CD14-positive monocyte (primary cell): Measurements from ENCODE around the gene ERC1. TPM values are rescaled to one million over a fixed set of nuclear protein-coding genes. Genes with fewer than 3 reads are reported as not detected.
A peak's percentile ranks its signal among the peaks of the same experiment; 100 is the strongest.
"Not testable (repeated sequence)": the region's sequence is repeated elsewhere in the genome, so short reads cannot be mapped to it uniquely, and the experiment has no call there.

ENCODE experiments used
- DNase-seq, 3 donors: peaks; one replicate each; pipeline ENCODE4 v3.0.0-alpha.2; 2011 to 2022
- H2AFZ ChIP-seq: 2 replicates; pipeline ENCODE4 v1.6.0; 2012; ENCODE audit warnings: mild to moderate bottlenecking, low read depth, low read length, inconsistent platforms; ENCODE audit not compliant: insufficient read depth, poor library complexity, severe bottlenecking
- H3K27ac ChIP-seq, 2 donors: 1 replicate in 1 of 2; 2 replicates in 1 of 2; pipeline ENCODE4 v1.5.1; 2012 to 2013; ENCODE audit warnings: low read length in 2 of 2, control low read depth in 1 of 2, inconsistent platforms in 1 of 2, low read depth in 1 of 2, mild to moderate bottlenecking in 1 of 2
- H3K27me3 ChIP-seq, 2 donors: one replicate each; pipeline versions ENCODE4 v1.6.0 to v1.6.1; 2011 to 2013; ENCODE audit warnings: low read length in 2 of 2; ENCODE audit not compliant: control insufficient read depth in 2 of 2, insufficient read depth in 2 of 2
- H3K36me3 ChIP-seq, 2 donors: replicated peaks in 1 of 2; 1 replicate in 1 of 2; 2 replicates in 1 of 2; pipeline versions ENCODE4 v1.5.1 to v1.6.1; 2012 to 2013; ENCODE audit warnings: low read length in 2 of 2, control low read depth in 1 of 2, inconsistent platforms in 1 of 2, mild to moderate bottlenecking in 1 of 2; ENCODE audit not compliant: insufficient read depth in 2 of 2, control insufficient read depth in 1 of 2
- H3K4me1 ChIP-seq, 2 donors: 1 replicate in 1 of 2; 2 replicates in 1 of 2; pipeline versions ENCODE4 v1.5.1 to v1.6.1; 2012 to 2013; ENCODE audit warnings: low read length in 2 of 2, control low read depth in 1 of 2, inconsistent platforms in 1 of 2, mild to moderate bottlenecking in 1 of 2, moderate library complexity in 1 of 2; ENCODE audit not compliant: insufficient read depth in 2 of 2, control insufficient read depth in 1 of 2
- H3K4me2 ChIP-seq: replicated peaks from 2 replicates; pipeline ENCODE3; 2012; ENCODE audit warnings: low read length, moderate library complexity, mild to moderate bottlenecking; ENCODE audit not compliant: poor library complexity, severe bottlenecking; ENCODE audit errors: extremely low read depth
- H3K4me3 ChIP-seq, 3 experiments: fragments of 200-600 bp in 1 of 3; sonication (generic) in 1 of 3; replicated peaks in 1 of 3; 1 replicate in 2 of 3; 2 replicates in 1 of 3; pipeline ENCODE4 v1.5.1; 2011 to 2013; ENCODE audit warnings: low read length in 3 of 3, mild to moderate bottlenecking in 3 of 3, control low read depth in 2 of 3, low read depth in 2 of 3, inconsistent platforms in 1 of 3, moderate library complexity in 1 of 3
- H3K79me2 ChIP-seq: 2 replicates; pipeline ENCODE4 v1.6.0; 2012; ENCODE audit warnings: mild to moderate bottlenecking, control low read depth, inconsistent platforms, low read length, moderate library complexity; ENCODE audit not compliant: insufficient read depth
- H3K9ac ChIP-seq: 2 replicates; pipeline ENCODE4 v1.6.0; 2017; ENCODE audit warnings: low read length, mild to moderate bottlenecking; ENCODE audit not compliant: insufficient read depth, poor library complexity, severe bottlenecking
- H3K9me3 ChIP-seq, 2 donors: replicated peaks in 1 of 2; 1 replicate in 1 of 2; 2 replicates in 1 of 2; pipeline versions ENCODE4 v1.5.1 to v1.6.1; 2012 to 2013; ENCODE audit warnings: low read length in 2 of 2, control low read depth in 1 of 2; ENCODE audit not compliant: control insufficient read depth in 1 of 2, insufficient read depth in 1 of 2
- H4K20me1 ChIP-seq: 2 replicates; pipeline ENCODE4 v1.6.0; 2012; ENCODE audit warnings: mild to moderate bottlenecking, low read length, control low read depth, moderate library complexity; ENCODE audit not compliant: insufficient read depth
- H3K27ac Mint-ChIP-seq, 7 donors: one replicate each; pipeline ENCODE4 v1.8.0; 2020; ENCODE audit warnings: mild to moderate bottlenecking in 7 of 7, mixed read lengths in 7 of 7, moderate library complexity in 6 of 7, inconsistent platforms in 2 of 7
- H3K27me3 Mint-ChIP-seq, 3 donors: one replicate each; pipeline ENCODE4 v1.8.0; 2021 to 2022; ENCODE audit warnings: low read depth in 3 of 3, mild to moderate bottlenecking in 3 of 3, mixed read lengths in 3 of 3, moderate library complexity in 3 of 3, inconsistent platforms in 1 of 3
- H3K36me3 Mint-ChIP-seq, 2 donors: one replicate each; pipeline ENCODE4 v1.8.0; 2020; ENCODE audit warnings: mixed read lengths in 2 of 2, inconsistent platforms in 1 of 2, mild to moderate bottlenecking in 1 of 2
- H3K4me1 Mint-ChIP-seq: one replicate; pipeline ENCODE4 v1.8.0; 2020; ENCODE audit warnings: mild to moderate bottlenecking, mixed read lengths
- H3K4me3 Mint-ChIP-seq, 2 donors: one replicate each; pipeline ENCODE4 v1.8.0; 2020; ENCODE audit warnings: mild to moderate bottlenecking in 2 of 2, mixed read lengths in 2 of 2, moderate library complexity in 1 of 2
- H3K9me3 Mint-ChIP-seq, 7 donors: one replicate each; pipeline ENCODE4 v1.8.0; 2020 to 2022; ENCODE audit warnings: mixed read lengths in 7 of 7, mild to moderate bottlenecking in 6 of 7, moderate library complexity in 6 of 7, inconsistent platforms in 2 of 7
- CTCF ChIP-seq: fragments of 200-600 bp; IDR thresholded peaks from one replicate; pipeline ENCODE4 v1.8.0; 2022; ENCODE audit warnings: antibody characterized with exemption, mild to moderate bottlenecking
- WGBS: methylation state at CpG from one replicate; pipeline ENCODE4 v1.1.5; 2013; ENCODE audit warnings: missing lambda C conversion rate; ENCODE audit not compliant: insufficient coverage; 5-methylcytosine and 5-hydroxymethylcytosine counted together
- intact Hi-C, 2 donors: fragments of 100-400 bp; cut with micrococcal nuclease; formaldehyde crosslinking; loops; one replicate each; pipeline versions ENCODE4 v1.15.0 to v1.15.1; 2023
- polyA plus RNA-seq, 3 donors: library from polyadenylated mRNA; depleted of rRNA in 1 of 3; unstranded in 2 of 3; stranded (reverse) in 1 of 3; fragments of 300-500 nt in 2 of 3; fragments of >200 nt in 1 of 3; fragmentation: Illumina TruSeq in 2 of 3; gene quantifications; 1 replicate in 2 of 3; 2 replicates in 1 of 3; pipeline ENCODE4 v1.2.3, GENCODE V29; 2012 to 2021

ERC1 gene
- polyA plus RNA-seq, 3 donors = 4.0 to 14.3 (median 5.1) TPM

DNA sequence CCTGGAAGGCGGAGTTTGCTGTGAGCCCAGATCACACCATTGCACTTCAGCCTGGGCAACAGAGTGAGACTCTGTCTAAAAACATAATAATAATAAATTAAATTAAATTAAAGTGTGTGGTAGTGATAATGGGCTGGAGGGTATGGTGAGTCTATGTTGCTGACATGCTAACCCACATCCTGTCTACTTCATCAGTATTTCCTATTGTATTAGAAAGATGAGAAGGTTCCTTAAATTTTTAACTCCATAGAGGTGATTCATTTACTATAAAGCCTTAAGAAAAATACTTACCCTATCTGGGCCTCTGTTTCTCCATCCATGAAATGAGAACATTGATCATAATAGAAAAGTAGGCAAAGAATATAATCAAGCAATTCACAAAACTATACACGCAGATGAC is 322.9 kb downstream of the ERC1 start:
- no CpG with 5 or more reads among the region's 2 CpGs for WGBS
- Mint-ChIP-seq H3K4me3 (no peak overlapping the region), H3K36me3 (peaks cover 16 to 25% of the 10 kb centered on the region in 2 donors), H3K9me3 (peaks cover 2 to 10% (median 7%) of the 10 kb centered on the region in 7 donors), H3K27me3 (no peaks in the 10 kb centered on the region), H3K27ac (peak overlapping the region in 3 of 7 donors; percentile 13 to 35 (median 27)), H3K4me1 (peaks cover 25% of the 10 kb centered on the region)
- no peaks in the 10 kb centered on the region for H3K36me3 ChIP-seq
- H3K9me3 ChIP-seq = peaks cover 0 to 2% of the 10 kb centered on the region in 2 donors
- intact Hi-C loops = no loop called here
- DNase-seq = no peak
- H3K27me3 ChIP-seq = no peaks in the 10 kb centered on the region
- TF ChIP-seq CTCF = no peak
- no peak overlapping the region for H3K9ac ChIP-seq
- H3K79me2 ChIP-seq = no peaks in the 10 kb centered on the region
- no peak overlapping the region for H3K4me3 ChIP-seq
- H3K27ac ChIP-seq = no peak overlapping the region
- H2AFZ ChIP-seq = no peak overlapping the region
- peaks cover 25 to 38% of the 10 kb centered on the region in 2 donors for H3K4me1 ChIP-seq
- H3K4me2 ChIP-seq = no peak overlapping the region
- H4K20me1 ChIP-seq = no peaks in the 10 kb centered on the region

GRCh38 chr12:1314523-1314922 is 323.5 kb downstream of the ERC1 start:
- no peaks in the 10 kb centered on the region for H3K36me3 ChIP-seq
- WGBS = no CpG with 5 or more reads among the region's 1 CpG

DNA sequence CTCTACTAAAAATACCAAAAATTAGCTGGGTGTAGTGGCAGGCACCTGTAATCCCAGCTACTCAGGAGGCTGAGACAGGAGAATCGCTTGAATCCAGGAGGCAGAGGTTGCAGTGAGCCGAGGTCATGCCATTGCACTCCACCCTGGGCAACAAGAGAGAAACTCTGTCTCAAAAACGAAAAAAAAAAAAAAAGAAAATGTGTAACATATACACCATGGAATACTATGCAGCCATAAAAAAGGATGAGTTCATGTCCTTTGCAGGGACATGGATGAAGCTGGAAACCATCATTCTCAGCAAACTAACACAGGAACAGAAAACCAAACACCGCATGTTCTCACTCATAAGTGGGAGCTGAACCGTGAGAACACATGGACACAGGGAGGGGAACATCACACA is 326.0 kb downstream of the ERC1 start:
- no CpG with 5 or more reads among the region's 5 CpGs for WGBS
- H3K27ac Mint-ChIP-seq, intact Hi-C loops, H3K79me2 ChIP-seq, DNase-seq, H4K20me1 ChIP-seq, H3K27ac ChIP-seq, H3K9me3 Mint-ChIP-seq, H3K27me3 Mint-ChIP-seq, H3K27me3 ChIP-seq, H3K4me3 Mint-ChIP-seq, H3K9ac ChIP-seq, H2AFZ ChIP-seq, H3K9me3 ChIP-seq, H3K36me3 ChIP-seq, H3K4me2 ChIP-seq, H3K4me3 ChIP-seq: not testable (repeated sequence)
- peaks cover 14 to 40% of the 10 kb centered on the region in 2 donors for H3K4me1 ChIP-seq
- Mint-ChIP-seq H3K4me1 (peaks cover 22% of the 10 kb centered on the region), H3K36me3 (peaks cover 15 to 17% of the 10 kb centered on the region in 2 donors)

More at GRCh38 chr12:1314523-1314922, 323.5 kb downstream of the ERC1 start:
- Mint-ChIP-seq H3K27ac (peak overlapping the region in 1 of 7 donors; percentile 54), H3K9me3 (peaks cover 2 to 10% (median 7%) of the 10 kb centered on the region in 7 donors), H3K36me3 (peaks cover 16 to 24% of the 10 kb centered on the region in 2 donors), H3K4me1 (peaks cover 24% of the 10 kb centered on the region), H3K27me3 (no peaks in the 10 kb centered on the region), H3K4me3 (no peak overlapping the region)
- H4K20me1 ChIP-seq = no peaks in the 10 kb centered on the region
- H3K27me3 ChIP-seq = no peaks in the 10 kb centered on the region
- TF ChIP-seq CTCF = no peak
- no peak overlapping the region for H3K9ac ChIP-seq
- no peaks in the 10 kb centered on the region for H3K79me2 ChIP-seq
- intact Hi-C loops = no loop called here
- no peak overlapping the region for H3K4me2 ChIP-seq
- no peak for DNase-seq
- H3K9me3 ChIP-seq = peaks cover 0 to 2% of the 10 kb centered on the region in 2 donors
- no peak overlapping the region for H2AFZ ChIP-seq
- peaks cover 19 to 38% of the 10 kb centered on the region in 2 donors for H3K4me1 ChIP-seq
- H3K27ac ChIP-seq = no peak overlapping the region
- H3K4me3 ChIP-seq = no peak overlapping the region
